LNCAP (cell line): ENCODE measurements around the gene GPR42.

Source experiments
- TF ChIP-seq, protein P1 (sequence below): fragments of 450-650 bp; IDR thresholded peaks from 2 replicates; pipeline ENCODE4 v1.5.1; 2017; ENCODE audit warnings: mild to moderate bottlenecking

GPR42 gene

DNA sequence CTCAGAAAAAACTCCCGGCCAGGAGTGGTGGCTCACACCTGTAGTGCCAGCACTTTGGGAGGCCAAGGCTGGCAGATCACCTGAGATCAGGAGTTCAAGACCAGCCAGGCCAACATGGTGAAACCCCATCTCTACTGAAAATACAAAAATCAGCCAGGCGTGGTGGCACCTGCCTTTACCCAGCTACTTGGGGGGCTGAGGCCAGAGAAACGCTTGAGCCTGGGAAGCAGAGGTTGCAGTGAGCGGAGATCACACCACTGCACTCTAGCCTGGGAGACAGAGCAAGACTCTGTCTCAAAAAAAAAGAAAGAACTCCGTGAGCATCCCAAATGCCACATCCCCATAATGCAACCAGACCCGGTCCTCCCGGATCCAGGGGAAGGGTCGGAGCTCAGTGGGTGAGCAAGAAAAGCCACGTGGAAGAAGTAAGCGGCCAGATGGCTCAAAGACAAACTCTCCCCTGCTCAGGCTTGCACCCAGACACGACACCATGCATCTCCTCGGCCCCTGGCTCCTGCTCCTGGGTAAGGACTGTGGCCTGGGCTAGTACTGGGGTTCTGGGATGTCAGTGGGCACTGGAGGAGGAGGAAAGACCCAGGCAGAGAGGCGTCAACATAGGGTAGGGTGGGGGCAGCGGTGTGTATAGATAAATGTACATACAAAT, 39.2 kb upstream of the GPR42 start:
- TF ChIP-seq, protein P1, sequence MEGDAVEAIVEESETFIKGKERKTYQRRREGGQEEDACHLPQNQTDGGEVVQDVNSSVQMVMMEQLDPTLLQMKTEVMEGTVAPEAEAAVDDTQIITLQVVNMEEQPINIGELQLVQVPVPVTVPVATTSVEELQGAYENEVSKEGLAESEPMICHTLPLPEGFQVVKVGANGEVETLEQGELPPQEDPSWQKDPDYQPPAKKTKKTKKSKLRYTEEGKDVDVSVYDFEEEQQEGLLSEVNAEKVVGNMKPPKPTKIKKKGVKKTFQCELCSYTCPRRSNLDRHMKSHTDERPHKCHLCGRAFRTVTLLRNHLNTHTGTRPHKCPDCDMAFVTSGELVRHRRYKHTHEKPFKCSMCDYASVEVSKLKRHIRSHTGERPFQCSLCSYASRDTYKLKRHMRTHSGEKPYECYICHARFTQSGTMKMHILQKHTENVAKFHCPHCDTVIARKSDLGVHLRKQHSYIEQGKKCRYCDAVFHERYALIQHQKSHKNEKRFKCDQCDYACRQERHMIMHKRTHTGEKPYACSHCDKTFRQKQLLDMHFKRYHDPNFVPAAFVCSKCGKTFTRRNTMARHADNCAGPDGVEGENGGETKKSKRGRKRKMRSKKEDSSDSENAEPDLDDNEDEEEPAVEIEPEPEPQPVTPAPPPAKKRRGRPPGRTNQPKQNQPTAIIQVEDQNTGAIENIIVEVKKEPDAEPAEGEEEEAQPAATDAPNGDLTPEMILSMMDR, result no peak

DNA sequence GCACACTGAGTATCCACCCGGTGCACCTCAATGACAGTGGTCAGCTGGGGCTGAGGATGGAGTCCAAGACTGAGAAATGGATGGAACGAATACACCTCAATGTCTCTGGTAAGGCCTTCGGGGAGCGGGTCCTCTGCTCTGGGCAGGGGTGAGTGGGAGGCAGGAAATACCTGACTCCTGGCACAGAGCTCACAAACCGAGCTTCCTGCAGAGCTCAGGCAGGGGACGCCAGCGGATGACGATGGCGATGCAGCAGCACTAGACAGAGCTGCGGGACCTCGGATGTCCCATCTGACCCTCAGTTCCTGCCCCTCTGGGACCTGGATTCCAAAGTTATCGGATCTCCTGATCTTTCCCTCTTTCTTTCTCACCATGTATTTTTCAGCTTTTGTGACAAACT, 38.1 kb upstream of the GPR42 start:
- TF ChIP-seq, protein P1, result no peak

DNA sequence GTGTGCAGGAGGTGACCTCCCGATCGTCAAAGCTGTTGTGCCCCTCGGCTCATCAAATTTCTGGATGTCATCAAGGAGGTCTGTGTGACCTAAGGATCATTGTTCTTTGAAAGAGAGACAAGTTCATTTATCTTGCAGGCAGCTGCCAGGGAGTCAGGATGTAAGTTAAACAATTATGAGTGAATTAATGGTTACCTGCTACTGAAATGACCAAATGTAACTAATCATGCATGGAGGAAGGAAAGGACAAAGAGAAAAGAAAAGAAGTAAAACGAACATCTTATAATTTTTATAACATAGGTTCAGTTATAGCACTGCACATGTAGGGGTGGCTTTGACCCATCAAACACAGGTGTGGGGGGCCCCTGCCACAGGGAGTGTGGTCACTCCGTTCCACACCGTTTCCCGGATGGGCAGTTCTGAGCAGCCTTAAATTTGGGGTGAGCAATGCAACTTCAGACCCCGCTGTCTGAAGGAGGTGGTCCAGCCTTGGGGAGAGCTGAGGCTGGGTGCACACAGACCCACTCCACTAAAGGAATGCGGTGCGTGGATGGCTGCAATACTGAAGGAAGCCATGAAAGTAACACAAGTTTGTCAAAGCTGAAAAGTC, 36.6 kb upstream of the GPR42 start:
- TF ChIP-seq, protein P1, result no peak

DNA sequence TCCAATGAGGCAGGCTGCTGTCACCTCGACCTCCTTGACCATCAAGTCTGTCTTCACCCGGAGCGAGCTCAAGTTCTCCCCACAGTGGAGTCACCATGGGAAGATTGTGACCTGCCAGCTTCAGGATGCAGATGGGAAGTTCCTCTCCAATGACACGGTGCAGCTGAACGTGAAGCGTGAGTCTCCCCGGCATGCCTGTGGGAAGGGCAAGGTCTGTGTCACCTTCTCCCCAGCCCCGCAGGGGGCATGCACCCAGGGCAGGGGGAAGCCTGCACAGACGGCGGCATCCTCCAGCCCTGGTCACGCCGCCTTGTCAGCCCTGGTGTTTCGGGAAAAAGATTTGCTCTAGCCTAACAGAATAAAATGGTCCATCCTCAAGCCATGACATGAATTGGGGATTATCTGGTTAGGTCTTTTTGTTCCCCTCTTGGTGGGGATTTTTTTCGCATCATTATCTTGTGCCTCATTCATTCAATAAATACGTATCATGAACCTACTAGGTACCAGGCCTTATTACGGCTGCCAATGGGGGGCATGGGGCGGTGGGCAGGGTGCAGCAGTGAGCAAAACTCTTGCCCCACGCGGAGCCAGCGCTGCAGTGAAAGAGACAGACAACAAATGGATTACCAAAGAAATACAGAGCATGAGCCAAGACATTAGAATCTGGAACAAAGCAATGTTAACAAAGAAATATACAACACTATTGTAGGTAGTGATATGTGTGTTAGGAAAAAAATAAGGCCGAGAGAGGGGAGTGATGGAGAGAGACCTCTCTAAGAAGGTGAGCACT, 34.5 kb upstream of the GPR42 start:
- TF ChIP-seq, protein P1, result no peak

DNA sequence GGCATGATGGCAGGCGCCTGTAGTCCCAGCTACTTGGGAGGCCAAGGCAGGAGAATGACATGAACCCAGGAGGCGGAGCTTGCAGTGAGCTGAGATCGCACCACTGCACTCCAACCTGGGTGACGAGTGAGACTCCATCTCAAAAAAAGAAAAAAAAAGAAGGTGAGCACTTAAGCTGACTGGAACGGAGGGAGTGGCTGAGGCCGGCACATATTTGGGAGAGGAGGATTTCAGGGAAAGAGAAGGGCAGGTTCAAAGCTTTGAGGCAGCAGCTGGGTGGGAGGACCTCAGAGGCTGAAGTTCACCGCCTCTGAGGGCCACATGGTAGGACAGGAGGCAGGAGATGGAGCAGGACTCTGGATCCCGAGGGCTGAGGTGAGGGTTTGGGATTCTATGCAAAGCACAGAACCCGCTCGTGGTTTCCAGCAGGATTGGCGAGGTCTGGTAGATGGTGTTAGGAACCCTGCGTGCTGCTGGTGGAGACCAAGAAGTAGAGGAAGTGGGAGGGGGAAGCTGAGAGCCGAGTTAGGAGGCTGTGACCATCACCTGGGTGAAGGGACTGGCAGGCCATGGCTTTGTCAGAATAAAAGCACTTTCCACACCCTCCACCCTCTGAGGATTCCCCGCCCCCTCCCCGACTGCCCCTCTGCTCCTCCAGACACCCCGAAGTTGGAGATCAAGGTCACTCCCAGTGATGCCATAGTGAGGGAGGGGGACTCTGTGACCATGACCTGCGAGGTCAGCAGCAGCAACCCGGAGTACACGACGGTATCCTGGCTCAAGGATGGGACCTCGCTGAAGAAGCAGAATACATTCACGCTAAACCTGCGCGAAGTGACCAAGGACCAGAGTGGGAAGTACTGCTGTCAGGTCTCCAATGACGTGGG, 33.5 kb upstream of the GPR42 start:
- TF ChIP-seq, protein P1, result no peak

DNA sequence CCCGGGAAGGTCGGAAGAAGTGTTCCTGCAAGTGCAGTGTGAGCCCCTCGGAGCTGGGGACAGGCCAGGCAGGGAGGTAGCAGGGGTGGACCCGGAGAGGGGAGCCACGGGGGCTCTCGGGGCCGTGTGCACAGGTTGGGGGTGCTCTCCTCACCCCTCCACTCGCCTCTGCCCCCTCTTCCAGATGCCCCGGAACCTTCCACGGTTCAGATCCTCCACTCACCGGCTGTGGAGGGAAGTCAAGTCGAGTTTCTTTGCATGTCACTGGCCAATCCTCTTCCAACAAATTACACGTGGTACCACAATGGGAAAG, 32.9 kb upstream of the GPR42 start:
- TF ChIP-seq, protein P1, result no peak

DNA sequence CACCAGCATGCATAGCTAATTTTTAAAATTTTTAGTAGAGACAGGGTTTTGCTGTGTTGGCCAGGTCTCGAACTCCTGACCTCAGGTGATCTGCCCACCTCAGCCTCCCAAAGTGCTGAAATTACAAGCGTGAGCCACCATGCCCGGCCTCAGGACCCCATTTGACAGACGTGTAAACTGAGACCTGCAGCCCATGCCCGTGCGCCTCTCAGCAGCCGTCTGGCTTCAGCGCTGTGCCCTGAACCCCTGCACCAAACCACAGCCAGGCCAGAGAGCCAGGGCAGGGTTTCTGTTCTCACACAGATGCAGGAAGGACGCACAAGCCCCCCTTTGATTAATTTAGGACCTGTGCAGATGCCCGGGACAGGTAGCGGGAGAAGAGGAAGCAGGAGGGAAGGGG, 30.4 kb upstream of the GPR42 start:
- TF ChIP-seq, protein P1, result no peak
